AG10803 (cell line): Measurements from ENCODE around the gene SIK3.
A peak's percentile ranks its signal among the peaks of the same experiment; 100 is the strongest.

Experiments
- DNase-seq: peaks from one replicate; pipeline ENCODE4 v3.0.0; 2010; ENCODE audit warnings: low read depth
- H3K4me3 ChIP-seq: 2 replicates; pipeline ENCODE4 v1.5.1; 2011; ENCODE audit warnings: mild to moderate bottlenecking, low read length, control low read depth
- TF ChIP-seq, protein P1 (sequence below): conservative IDR thresholded peaks from 2 replicates; pipeline ENCODE4 v1.5.1; 2011; ENCODE audit warnings: mild to moderate bottlenecking, low read length, control low read depth, inconsistent platforms

SIK3 gene

DNA sequence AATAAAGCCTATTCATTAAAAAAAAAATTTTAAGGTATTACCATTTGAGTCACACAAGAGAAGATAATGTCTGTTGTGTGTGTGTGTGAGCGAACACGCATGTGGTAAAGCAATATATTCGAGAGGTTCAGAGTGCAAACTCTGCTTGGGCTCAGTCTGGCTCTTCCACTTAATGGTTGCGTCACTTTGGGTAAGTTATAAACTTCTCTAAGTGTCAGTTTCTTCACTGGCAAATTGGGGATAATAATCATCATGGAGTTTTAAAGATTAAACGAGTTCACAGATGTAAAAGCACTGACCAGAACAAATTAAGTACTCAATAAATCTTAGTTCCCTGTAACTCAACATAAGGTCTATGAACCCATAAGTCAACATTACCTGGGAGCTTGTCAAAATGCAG is 37.0 kb downstream of the SIK3 start:
- DNase-seq: no peak
- TF ChIP-seq, protein P1, sequence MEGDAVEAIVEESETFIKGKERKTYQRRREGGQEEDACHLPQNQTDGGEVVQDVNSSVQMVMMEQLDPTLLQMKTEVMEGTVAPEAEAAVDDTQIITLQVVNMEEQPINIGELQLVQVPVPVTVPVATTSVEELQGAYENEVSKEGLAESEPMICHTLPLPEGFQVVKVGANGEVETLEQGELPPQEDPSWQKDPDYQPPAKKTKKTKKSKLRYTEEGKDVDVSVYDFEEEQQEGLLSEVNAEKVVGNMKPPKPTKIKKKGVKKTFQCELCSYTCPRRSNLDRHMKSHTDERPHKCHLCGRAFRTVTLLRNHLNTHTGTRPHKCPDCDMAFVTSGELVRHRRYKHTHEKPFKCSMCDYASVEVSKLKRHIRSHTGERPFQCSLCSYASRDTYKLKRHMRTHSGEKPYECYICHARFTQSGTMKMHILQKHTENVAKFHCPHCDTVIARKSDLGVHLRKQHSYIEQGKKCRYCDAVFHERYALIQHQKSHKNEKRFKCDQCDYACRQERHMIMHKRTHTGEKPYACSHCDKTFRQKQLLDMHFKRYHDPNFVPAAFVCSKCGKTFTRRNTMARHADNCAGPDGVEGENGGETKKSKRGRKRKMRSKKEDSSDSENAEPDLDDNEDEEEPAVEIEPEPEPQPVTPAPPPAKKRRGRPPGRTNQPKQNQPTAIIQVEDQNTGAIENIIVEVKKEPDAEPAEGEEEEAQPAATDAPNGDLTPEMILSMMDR: no peak
- no peak overlapping the region for H3K4me3 ChIP-seq

DNA sequence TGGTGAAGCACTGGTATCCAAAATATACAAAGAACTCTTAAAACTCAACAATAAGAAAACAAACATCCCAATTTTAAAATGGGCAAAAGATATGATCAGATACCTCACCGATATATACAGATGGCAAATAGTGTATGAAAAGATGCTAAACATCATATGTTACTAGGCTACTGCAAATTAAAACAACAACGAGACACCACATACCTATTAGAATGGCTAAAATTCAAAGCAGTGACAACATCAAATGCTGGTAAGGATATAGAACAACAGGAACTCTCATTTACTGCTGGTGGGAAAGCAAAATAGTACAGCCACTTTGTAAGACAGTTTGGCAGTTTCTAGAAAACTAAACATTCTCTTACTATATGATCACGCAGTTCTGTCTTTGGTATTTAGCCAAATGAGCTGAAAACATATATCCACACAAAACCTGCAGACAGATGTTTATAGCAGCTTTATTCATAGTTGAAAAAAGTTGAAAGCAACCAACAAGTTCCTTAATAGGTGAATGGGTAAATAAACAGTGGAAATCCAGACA is 38.5 kb downstream of the SIK3 start:
- DNase-seq: no peak
- H3K4me3 ChIP-seq: no peak overlapping the region
- TF ChIP-seq, protein P1: no peak

- DNase-seq: peak; percentile 86
- TF ChIP-seq, protein P1: no peak
- no peak overlapping the region for H3K4me3 ChIP-seq
Measured at GRCh38 chr11:117058761-117059261, 39.4 kb downstream of the SIK3 start.

- no peak for DNase-seq
- TF ChIP-seq, protein P1: no peak
- H3K4me3 ChIP-seq: no peak overlapping the region
Measured at GRCh38 chr11:117057727-117058126, 40.5 kb downstream of the SIK3 start.

- H3K4me3 ChIP-seq: no peak overlapping the region
Measured at GRCh38 chr11:117057317-117057716, 40.9 kb downstream of the SIK3 start.

DNA sequence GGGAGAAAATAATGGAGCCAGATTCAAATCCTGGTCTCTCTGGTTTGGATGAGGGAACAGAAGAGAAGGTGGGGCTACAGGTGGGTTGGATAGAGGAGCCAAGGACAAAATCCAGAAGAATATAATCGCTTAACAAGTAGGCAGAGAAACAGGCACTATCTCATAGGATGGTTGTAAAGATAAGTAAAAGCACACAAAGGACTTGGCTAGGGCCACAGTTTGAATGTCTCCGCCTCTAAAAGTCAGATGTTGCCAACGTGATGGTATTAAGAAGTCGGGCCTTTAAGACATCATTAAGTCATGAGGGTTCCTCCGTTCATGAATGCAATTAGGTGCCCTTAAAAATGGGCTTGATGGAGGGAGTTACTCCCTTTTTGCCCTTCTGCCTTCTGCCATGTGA is 42.8 kb downstream of the SIK3 start:
- no peak overlapping the region for H3K4me3 ChIP-seq
- no peak for DNase-seq
- TF ChIP-seq, protein P1: no peak

More at GRCh38 chr11:117057317-117057716, 40.9 kb downstream of the SIK3 start:
- DNase-seq: no peak
- TF ChIP-seq, protein P1: no peak

GRCh38 chr11:117054382-117054781 is 43.8 kb downstream of the SIK3 start:
- no peak overlapping the region for H3K4me3 ChIP-seq
- DNase-seq: no peak
- TF ChIP-seq, protein P1: no peak
